Omental fat pad (tissue), 4 donors: ENCODE results near the gene NUDT8. TPM values are rescaled to one million over a fixed set of nuclear protein-coding genes. Genes with fewer than 3 reads are reported as not detected.

Source experiments
- ATAC-seq: fragments of 150-250 bp; one replicate; pipeline ENCODE4 v1.9.1; 2016; ENCODE audit warnings: mild to moderate bottlenecking, moderate library complexity; ENCODE audit not compliant: low FRiP score
- DNase-seq: peaks from one replicate; pipeline ENCODE4 v3.0.0-alpha.2; 2019; ENCODE audit warnings: low spot score
- CTCF ChIP-seq, 3 donors: fragments of 450-650 bp; IDR thresholded peaks; one replicate each; pipeline ENCODE4 v1.5.1; 2016 to 2017; ENCODE audit warnings: antibody characterized with exemption in 3 of 3, mild to moderate bottlenecking in 3 of 3, moderate library complexity in 2 of 3
- total RNA-seq, 4 donors: library from RNA; depleted of rRNA; stranded (reverse); fragments of >200 nt; gene quantifications; one replicate each; pipeline ENCODE4 v1.1.0, GENCODE V29; 2016

The NUDT8 gene
- total RNA-seq, 4 donors from 2014 or later: 5.5 to 15.4 (median 9.7) TPM

DNA sequence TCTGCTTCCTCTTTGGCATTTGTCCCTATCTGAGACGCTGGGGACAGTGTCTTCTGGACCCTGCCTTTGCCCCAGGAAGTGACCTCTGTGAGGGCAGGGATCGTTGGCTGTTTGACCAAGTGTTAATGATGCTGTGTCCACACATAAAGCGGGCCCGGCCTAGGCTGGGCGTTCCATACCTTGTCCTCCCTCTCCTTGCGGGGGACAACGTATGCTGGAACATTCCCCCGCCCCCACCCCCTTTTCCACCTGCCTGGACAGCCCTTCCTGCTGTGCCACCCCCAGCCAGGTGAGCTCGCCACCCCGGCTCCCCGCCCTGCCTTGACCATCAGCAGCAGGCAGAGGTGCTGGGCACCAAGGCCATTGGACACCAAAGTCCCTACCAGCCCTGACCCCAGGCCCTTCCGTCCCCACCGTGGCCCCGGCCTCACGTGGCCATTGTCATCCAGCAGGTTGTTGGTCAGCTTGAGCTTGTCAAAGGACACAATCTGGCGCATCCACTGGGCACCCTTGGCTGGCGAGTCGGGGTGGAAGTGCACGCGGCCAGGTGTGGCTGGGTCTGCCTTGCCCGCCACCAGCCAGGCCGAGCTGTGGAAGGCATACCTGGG, 4.1 kb upstream of the NUDT8 start:
- TF ChIP-seq CTCF (IDR thresholded peaks at IDR 0.05): no peak
- DNase-seq: no peak
- no peak for ATAC-seq

GRCh38 chr11:67632982-67633755, 3.4 kb upstream of the NUDT8 start:
- no peak for ATAC-seq
- no peak for DNase-seq

GRCh38 chr11:67632175-67632981, 2.6 kb upstream of the NUDT8 start:
- no peak for TF ChIP-seq CTCF (IDR thresholded peaks at IDR 0.05)
- DNase-seq (no peak), ATAC-seq (no peak)

More at GRCh38 chr11:67632982-67633755, 3.4 kb upstream of the NUDT8 start:
- no peak for TF ChIP-seq CTCF (IDR thresholded peaks at IDR 0.05)

DNA sequence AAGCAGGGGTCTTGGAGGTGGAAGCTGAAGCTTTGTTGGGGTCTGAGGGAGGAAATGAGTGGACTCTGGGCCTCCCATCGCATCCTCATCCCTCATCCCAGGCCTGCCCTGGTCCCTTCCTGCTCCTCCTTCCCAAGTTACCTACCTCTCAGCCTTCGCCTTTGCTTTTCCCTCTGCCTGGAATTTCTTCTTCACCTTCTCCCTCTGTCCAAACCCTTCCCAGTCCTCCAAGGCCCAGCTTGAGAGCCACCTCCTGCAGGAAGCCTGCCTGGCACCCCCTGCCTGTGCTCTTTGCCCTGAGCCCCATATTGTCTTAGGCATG, 2.1 kb upstream of the NUDT8 start:
- DNase-seq (no peak), ATAC-seq (no peak)
- no peak for TF ChIP-seq CTCF (IDR thresholded peaks at IDR 0.05)

GRCh38 chr11:67631411-67631810, 1.7 kb upstream of the NUDT8 start:
- DNase-seq (no peak), ATAC-seq (no peak)
- no peak for TF ChIP-seq CTCF (IDR thresholded peaks at IDR 0.05)

DNA sequence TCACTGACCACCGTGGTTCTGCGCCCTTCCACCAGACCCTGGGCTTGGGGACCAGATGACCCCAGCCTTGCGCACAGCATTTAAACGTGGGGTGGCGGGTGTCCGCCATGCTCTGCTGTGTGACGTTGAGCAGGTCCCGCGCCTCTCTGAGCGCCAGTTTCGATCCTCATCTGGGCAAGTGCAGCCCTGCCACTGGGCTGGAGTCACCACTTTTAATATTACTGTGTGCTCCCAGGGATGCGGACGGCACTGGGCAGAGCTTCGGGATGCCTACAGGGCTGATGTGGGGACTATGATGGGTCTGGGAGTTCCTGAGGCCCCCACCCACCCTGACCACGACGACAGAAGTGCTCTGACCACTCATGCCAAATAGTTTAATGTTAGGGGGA, 1.2 kb upstream of the NUDT8 start:
- no peak for DNase-seq
- TF ChIP-seq CTCF (IDR thresholded peaks at IDR 0.05): no peak
- no peak for ATAC-seq
